Measurements from ENCODE around the gene PPP1R26.

Gene PPP1R26

DNA sequence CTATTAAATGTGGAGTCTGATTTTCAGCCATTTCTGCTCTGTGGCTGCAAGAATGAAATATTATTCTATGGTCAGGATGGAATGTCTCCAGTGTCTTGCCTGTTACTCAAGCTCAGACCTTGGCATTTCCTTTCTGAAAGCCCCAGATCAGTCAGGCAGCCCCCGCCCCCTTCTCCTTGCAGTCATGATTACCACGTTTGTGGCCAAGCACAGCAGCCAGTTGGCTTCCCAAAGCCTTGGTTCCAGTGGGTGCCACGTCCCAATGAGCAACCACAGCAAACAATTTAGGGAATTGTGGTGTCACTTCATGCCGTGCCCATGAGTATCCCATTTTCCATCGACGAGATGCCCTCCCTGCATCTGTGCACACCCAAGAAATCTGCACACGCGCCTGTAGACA is 56.6 kb downstream of the PPP1R26 start:
- FAIRE-seq (no peak), DNase-seq (ENCODE audit: insufficient read length, low spot score) (no peak)
- no peak for TF ChIP-seq POLR2A (IDR thresholded peaks at IDR 0.05; ENCODE audit: low read depth, low read length)
